SKM-1 treated with dmso at 0.1 percent for 144 hours (cell line): ENCODE measurements around the gene FADS6.
A peak's percentile ranks its signal among the peaks of the same experiment; 100 is the strongest.

Experiments used
- DNase-seq: peaks from one replicate; lab custom pipeline; 2025; ENCODE audit not compliant: unreplicated experiment; lab: John Stamatoyannopoulos, UW

The FADS6 gene

GRCh38 chr17:74892974-74893911, at the start of gene FADS6:
Gene FADS6 (minus strand): TSS chr17:74893633. CDS start chr17:74893595, 38 bp downstream.
- no peak for DNase-seq

GRCh38 chr17:74941128-74941725, 47.8 kb upstream of the FADS6 start:
- DNase-seq, result no peak

- DNase-seq, result no peak
These were observed 46.1 kb upstream of the FADS6 start for GRCh38 chr17:74939534-74939933.

DNA sequence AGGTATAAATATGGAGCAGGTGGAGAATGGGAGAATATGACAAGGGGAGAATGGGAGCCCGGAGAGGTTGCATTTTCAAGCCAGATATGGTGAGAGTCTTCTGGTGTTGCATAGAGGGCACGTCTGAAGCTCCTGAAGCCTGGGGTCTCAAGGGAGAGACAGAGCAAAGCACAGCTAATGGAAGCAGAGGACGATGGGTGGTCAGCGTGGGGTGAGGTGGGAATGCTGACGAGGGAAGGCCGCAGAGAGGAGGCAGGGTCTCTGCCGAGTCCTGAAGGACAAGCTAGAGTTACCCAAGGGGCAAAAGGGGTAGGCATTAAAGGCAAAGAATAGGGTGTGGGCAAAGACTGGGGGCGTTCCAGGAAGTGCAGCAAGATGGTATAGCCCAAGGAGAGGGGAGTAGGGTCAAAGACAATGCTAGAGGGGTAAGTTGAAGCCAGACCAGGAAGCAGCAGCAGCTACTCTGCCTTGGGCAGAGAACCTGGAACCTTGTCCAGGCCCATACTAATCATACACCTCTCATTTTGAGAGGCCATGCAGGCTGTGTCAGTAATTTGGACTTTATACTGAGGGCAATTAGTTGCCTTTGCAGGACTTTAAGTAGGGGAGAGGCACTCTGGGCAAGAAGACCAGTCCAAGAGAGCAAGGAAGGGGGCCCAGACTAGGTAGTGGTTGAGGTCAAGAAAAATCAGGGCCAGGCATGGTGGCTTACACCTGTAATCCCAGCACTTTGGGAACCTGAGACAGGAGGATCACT, 44.9 kb upstream of the FADS6 start:
- DNase-seq, result no peak

- DNase-seq, result no peak
These were observed 43.9 kb upstream of the FADS6 start for GRCh38 chr17:74937064-74938051.

DNA sequence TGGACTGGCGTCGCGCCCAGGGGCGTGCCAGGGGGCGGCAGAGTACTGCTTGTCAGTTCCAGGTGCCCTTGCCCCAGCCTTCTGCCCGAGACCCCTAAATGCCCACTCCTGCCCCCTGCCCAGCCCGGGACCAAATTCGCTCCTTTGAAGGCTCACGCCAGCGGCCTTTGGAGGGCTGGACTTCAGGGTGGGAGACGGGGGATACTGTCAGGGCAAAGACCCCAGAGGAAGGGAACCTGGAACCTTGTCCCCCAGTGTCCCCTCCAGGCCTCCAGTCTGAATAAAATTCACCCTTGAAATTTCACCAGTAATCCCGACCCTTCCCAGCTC, 43.0 kb upstream of the FADS6 start:
- no peak for DNase-seq

GRCh38 chr17:74935585-74936469, 42.4 kb upstream of the FADS6 start, which contains the start of gene OTOP3:
Gene OTOP3 (plus strand): TSS chr17:74935898. CDS start chr17:74935922, 24 bp downstream.
- no peak for DNase-seq

DNA sequence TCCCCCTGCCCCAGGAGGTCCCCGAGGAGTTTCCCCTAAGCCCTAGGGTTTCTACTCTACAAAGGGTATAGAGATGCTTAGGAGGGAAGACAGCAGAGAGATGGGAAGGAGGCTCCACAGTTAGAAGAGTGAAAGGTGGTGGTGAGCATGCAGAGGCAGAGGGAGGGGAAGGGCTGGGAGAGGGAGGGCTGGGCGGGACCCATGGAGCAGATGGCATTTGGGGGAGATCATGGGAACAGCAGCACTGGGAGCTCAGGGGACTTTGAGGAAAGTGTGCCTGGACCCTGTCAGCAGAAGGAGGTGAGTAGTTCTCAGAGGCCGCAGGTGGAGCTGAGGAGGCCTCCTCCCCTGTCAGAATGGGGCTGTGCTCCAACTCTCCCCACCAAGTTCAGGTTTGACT, 41.6 kb upstream of the FADS6 start:
- no peak for DNase-seq

- DNase-seq, result no peak
These were observed 37.2 kb upstream of the FADS6 start for GRCh38 chr17:74930535-74931036.

DNA sequence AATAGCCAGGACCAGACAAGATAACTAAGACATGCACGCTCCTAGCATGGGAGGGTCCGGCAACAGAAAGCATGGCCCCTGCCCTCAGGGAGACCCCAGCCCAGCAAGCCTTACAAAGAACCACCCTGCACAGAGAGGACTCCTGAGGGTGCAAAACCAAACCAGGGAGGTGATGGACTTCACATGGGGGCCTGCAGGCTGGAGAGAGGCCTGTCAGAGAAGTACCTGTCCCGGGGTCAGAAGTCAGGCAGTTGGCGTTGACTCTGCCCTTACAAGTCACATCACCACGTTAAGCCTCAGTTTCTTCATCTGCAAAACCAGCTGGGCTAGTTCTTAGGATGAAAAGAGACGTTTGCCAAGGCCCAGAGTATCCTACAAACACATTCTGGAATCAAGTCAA, 35.4 kb upstream of the FADS6 start:
- no peak for DNase-seq

DNA sequence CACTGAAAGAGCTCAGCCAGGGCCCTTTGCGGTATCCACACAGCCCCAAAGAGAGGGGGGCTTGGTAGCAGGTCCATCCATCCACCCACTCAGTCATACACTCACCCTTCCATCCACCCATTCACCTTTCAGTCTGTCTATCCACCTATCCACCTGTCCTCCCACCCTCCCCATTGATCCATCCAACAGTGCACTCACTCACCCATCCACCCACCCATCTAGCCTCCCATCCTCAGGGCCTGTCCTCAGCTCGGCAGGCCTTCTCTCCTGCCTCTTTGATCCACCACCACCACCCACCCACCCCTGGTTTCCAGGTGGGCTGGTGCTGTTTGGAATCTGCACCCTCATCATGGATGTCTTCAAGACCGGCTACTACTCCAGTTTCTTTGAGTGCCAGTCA, 31.8 kb upstream of the FADS6 start:
- no peak for DNase-seq

DNA sequence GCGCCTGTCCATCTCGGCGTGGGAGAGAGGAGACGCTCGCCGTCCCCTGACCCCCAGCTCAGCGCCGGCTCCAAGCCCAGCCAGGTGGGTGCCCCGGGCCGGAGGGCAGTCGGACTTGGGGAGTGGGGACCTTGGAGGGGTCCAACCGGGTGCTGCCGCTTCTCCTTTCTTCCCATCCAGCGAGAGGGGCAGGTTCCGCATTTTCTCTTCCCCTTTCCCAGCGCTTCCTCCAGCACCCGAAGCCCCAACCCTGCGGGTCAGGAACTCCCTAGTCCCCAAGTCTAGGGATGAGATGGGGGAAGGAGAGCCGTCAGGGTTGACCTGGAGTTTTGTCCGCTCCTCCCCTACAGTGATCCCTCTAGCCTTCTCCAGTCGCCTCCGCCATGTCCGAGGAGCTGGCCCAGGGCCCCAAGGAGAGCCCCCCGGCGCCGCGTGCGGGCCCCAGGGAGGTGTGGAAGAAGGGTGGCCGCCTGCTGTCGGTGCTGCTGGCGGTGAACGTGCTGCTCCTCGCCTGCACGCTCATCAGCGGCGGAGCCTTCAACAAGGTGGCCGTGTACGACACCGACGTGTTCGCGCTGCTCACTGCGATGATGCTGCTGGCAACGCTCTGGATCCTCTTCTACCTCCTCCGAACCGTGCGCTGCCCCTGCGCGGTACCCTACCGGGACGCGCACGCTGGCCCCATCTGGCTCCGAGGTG, 31.0 kb upstream of the FADS6 start, which contains the start of gene OTOP2:
Gene OTOP2 (plus strand): TSS at position 24 of the 699 bp plus-strand sequence. CDS start 360 bp downstream, at position 384.
- DNase-seq, result peak; percentile 20

GRCh38 chr17:74923538-74924249, 30.3 kb upstream of the FADS6 start:
- peak; percentile 28 for DNase-seq

DNA sequence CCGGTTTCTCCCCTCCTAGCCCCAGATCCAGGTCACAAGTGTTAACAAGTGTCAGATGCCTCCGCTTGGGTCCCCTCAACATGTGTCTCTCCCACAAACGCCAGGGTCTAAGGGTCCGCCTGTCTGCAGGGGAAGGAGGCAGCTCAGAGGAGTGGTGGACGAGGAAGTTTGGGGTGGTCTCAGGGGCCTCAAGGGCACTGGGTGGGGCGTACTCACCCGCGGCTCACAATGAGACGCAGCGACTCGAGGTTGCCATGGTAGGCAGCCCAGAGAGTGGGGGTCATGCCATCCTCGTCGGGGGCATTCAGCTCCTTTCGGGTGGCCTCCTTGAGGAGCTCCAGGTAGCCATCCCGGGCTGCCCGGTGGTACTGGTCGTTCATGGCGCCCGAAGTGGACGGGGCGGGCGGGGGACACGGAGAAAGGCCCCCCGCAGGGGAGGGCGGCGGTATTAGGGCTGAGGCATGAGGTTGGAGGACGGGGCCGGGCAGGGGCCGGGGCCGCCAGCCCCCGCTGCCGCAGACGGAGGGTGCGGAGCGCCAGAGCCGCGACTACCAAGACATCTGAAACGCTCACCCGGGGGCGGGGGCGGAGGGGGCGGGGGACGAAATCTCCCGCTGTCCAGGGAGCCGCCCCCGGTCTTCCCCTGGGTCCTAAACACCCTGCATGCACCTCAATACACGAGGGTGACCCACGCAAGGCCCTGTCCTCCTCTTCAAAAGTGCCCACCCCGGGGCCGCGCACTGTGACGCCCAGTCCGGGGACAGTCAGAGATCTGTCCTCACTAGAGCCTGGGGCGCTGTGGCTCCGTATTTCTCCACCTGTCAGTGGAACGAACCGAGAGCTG, 29.5 kb upstream of the FADS6 start, which contains the start of gene USH1G:
Gene USH1G (minus strand): TSS at position 562 of the 844 bp plus-strand sequence. CDS start 182 bp downstream, at position 380.
- DNase-seq, result no peak

- DNase-seq, result no peak
These were observed 28.7 kb upstream of the FADS6 start for GRCh38 chr17:74922172-74922571.

GRCh38 chr17:74921769-74922168, 28.3 kb upstream of the FADS6 start:
- DNase-seq, result no peak
